NCI-H1436 treated with DMSO at 0.1 percent for 48 hours (cell line): ENCODE measurements around the gene XRCC5.

Experiments
- DNase-seq: peaks from one replicate; lab custom pipeline; 2025; lab: John Stamatoyannopoulos, UW

XRCC5 gene

DNA sequence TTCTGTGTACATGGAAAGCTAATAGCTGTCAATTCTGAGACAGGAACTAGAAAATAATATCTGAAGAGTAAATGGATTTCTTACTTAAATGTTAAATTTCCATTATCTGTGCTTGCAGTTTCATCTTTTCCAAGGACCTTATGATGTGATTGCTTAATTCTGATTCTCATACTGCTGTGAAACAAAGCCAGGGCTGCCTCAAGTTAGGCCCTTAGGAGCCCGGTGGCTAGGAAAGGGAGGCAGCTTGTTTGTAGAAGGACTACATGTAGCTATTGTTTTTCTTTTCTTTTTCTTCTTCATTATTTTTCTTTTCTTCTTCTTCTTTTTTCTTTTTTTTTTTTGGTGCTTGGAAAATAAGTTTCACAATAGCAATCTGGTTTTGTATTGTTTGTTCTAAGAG is 50.5 kb downstream of the XRCC5 start:
- no peak for DNase-seq

DNA sequence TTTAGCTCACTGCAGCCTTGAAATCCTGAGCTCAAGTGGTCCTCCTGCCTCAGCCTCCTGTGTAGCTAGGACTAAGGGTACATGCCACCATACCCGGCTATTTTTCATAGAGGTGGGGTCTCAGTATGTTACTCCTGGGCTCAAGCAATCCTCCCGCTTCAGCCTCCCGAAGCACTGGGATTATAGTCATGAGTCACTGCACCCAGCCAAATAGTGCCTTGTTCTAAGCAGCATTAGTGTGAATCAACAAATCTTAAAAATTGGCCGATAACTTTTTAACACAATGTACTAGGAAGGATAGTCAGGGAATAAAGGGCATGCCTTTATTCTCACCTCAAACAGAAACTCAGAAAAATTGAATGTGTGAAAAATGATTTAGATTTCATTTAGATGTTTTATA is 51.6 kb downstream of the XRCC5 start:
- DNase-seq: no peak

DNA sequence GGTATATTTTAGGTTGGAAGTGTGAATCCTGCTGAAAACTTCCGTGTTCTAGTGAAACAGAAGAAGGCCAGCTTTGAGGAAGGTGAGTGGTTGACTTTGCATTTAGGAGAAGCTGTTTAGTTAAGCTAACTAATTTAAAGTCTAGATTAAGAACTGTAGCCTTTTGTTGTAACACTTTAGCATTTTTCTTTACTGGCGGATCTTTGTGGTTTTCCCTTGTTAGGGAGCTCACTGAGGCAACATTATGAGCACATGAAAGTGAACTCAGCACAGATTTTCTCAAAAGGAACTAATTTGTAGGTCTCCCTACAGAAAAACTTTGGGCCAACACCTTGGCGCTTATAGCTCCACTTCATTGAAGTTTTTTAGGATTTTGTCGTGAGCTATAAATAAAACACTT is 52.8 kb downstream of the XRCC5 start:
- no peak for DNase-seq

DNA sequence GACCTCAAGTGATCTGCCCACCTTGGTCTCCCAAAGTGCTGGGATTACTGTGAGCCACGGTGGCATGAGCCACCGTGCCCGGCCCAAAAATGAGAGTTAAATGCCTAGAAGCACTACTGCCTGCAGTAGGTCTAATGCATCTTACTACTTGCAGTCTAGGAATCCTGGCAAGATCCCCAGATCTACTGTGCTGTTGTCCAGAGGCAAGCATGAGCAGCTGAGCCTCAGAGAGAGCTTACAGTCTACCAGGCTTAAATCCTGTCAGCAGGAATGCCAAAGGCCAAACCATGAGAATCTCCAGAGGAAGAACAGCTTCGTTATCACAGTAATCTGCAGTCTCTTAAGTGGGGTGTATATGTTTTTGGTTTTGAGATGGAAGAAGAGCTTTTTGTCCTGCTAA is 54.4 kb downstream of the XRCC5 start:
- DNase-seq: no peak

DNA sequence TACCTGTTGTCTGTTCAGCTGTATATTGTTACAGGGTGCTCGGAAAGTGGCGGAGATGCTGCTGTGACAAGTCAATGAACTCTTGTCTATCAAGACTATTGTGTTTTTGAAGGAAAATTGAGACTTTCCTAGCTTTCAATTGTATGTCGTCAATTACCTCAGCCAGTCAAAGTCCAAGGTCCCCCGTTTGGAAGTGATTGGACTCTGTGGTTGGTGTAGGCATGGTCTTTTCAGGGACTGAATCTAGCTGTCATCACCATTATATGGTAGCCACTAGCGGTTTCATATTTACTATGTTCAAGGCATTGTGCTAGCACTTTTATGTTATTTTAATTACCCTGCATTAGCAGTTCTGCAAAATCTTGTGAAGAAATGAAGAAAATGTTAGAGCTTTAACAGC is 54.9 kb downstream of the XRCC5 start:
- DNase-seq: no peak

DNA sequence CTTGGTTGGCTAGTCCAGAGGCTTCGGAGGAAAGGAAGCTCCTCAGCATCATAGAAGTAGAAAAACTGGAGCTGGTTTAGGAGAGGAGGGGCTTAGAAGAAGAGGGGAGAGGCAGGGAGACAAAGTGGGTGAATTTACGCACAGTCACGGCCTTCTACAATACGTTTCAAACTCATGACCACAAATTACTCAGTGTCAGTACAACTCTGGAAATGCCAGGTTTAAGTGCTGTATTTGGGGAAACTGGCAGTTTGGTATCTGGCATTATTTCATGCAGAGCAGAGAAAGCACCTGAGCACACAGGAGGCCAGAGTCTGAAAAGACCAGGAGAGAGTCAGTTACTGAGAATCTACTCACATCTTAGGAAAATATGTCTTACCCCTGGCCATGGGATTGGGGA is 55.4 kb downstream of the XRCC5 start:
- no peak for DNase-seq

DNA sequence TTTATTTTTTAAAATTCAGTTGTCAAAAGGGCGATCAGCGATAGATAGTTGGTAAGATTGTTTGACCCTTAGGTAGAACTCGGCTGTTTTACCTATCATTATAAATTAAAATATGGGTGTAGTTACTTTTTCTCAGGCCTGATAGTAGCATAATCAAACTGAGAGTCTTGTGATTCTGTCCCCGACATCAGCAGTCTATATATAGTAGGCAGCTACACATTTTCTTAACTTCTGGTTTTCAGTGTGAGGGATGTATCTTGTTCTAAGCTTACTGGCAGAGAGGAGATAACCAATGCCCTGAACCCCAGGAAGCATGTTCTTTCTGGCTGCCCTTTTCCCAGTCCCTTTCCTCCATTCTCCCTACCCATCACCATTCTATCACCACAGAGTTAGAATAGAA is 56.6 kb downstream of the XRCC5 start:
- no peak for DNase-seq

DNA sequence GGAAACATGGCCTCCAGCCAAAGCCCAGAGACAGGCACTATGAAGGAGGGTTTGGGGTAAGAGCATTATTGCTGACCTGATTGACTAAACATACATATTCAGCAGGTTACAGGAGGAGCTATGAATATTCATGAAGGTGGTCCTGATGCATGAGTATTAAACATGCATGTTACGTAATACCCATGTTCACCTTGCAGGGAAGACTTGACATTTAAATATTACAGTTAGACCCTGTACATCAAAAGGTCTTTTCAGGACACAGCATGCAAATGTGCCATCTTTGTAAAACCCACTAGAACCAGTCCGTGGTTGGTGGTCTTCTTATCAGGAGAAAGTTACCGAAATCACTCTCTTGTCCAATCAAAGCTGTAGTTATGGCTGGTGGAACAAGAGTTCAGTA is 59.9 kb downstream of the XRCC5 start:
- DNase-seq: no peak

DNA sequence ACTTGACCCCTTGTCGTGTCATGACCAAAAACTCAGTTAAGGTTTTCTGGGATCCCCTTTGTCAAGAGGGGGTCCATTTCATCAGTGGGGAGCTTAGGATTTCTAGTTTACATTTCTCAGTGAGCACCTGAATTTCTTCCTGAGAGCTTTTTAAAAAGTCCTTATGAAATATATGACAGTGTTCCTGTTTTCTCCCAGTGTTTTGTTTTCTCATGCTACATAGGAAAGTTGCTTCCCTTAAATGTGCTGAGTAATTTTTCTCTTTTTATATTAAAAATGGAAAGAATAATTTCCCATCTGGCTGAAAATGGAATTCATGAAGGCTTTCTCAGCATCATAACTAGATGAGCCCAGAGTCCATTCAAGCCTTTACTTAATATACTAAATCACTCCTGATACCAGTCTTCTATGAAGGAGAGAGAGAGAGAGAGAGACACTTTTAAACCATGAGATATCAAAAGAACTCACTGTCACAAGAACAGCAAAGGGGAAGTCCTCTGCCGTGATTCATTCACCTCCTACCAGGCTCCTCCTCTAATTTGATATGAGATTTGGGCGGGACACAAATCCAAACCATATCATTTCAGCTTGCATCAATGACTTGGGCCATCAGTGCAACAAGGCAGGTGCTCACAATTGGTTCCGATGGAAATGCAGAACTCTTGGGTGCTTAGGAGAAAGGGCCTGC is 61.1 kb downstream of the XRCC5 start:
- DNase-seq: peak; percentile 25

DNA sequence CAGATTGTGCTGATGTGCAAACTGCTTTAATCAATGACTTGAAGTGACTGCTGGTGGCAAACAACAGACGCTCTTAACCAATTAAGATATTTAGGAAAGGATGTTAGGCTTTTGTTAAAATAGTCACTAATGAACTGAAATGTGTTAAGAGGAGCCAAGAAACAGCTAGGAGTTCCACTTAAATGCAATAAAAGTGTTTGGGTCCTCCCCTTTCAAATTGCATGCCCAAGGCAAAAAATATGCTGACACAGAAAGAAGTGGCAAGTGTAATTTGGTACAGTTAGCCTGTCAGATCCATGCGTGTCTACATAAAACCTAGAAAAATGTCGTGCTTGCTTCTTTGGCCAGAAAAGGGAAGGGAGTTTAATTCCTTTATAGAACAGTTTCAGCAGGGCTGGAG is 61.9 kb downstream of the XRCC5 start:
- peak; percentile 53 for DNase-seq

DNA sequence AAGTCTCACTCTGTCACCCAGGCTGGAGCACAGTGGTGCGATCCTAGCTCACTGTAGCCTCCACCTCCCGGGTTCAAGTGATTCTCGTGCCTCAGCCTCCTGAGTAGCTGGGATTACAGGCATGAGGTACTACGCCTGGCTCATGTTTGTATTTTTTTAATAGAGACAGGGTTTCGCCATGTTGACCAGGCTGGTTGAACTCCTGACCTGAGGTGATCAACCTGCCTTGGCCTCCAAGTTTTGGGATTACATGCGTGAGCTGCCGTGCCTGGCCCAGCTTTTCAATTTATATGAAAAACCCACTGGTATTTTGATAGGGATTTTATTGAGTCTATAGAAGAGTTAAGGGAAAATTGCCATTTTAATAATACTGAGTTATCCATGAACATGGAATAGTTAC is 63.3 kb downstream of the XRCC5 start:
- DNase-seq: no peak

DNA sequence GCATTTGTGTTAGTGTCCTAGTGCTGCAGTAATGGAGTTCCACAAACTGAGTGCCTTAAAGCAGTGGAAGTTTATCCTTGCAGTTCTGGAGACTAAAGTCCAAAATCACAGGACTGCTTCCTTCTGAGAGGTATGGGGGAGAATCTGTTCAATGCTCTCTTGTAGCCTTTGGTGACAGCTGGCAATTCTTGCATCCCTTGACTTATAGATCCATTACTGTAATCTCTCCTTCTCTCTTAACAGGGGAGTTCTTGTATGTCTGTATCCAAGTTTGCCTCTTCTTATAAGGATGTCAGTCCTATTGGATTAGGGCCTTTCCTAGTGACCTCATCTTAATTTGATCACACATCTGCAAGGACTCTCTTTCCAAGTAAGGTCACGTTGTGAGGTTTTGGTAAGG is 69.9 kb downstream of the XRCC5 start:
- no peak for DNase-seq

DNA sequence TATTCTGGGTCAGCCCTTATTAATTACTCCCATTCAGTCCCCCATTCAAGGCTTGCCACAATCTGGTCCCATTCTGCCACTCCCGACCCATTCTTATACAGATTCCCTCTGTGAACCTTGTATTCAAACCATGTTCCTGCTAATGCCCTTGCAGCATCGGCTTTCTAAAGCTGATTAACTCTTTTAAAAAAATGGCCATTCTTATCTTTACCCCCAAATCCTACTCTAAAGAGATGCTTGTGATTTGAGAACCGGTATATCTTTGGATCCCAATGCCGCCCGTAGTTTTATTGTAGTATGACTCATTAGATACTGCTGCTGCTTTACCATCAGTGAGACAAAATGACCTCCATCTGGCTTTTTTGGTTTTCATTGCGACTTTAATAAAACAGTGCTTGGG is 72.2 kb downstream of the XRCC5 start:
- no peak for DNase-seq

DNA sequence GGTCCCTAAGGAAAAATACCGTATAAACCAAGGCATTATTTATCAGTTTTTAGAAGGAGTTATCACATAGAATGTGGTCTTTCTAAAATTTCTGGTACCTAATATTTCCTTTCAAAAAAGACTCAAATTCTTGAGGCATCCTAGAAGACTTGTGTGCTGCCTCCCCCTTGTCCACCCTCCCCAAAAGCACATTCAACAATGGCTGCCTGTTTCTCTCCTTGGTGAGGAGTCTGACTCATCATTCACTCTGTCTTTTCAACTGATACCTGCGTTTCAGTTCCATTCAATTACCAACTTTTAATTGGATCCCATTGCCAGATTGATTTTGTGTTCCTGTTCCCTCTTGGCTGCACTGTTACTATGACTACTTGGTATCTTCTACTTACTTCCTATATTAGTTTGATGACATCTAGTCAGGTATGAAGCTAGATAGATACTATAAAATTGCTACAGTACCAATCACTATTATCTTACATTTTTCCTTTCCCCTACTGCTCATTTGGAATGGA is 72.9 kb downstream of the XRCC5 start:
- DNase-seq: no peak

DNA sequence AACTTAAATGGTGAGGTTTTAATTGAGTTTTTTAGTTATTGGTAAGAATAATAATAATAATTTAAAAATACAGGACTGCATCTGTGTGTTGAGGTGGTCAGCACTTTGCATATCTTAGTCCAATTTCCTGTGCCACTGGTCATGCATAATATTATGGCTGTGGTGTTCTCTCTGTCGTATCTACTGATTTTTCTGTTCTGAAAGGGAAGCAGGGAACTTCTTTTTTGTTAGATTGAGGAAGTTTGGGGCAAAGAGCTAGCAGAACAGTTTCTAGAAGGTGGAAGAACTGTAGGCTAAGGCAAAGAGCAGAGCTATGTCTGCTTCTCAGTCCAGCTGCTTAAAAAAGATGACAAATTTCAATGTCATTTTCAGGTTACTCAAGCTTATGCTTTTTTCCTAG is 74.3 kb downstream of the XRCC5 start:
- no peak for DNase-seq

DNA sequence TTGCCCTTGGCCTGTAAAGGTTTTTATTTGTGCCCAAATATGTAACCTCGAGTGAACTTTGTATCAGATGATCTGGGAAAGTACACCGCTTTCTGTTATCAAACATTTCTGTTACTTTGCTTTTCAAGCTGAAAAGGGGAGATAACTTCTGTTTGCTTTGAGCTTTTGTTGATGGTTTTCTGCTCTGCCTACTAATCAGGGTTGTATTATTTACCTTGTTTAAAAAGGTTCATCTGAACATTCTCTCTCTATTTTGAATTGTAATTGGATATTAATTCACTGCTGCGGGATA is 79.4 kb downstream of the XRCC5 start:
- no peak for DNase-seq

DNA sequence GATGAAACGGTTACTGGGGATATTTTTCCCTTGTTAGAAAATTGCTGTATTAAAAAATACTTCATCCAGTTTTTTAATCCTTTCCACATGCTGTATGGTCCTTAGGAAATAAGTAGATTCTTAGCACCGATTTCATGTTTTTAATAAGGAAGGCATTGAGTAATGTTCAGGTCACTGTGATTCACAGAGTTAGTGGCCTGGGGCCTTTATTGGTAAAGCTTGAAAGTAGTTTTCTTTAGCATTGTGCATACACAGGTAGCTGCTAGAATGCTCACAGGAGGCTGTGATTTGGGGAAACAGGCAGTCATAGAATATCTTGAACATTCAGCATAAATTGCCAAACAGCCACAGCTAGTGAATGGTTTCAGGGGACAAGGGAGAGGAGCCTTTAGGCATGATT is 79.8 kb downstream of the XRCC5 start:
- no peak for DNase-seq

DNA sequence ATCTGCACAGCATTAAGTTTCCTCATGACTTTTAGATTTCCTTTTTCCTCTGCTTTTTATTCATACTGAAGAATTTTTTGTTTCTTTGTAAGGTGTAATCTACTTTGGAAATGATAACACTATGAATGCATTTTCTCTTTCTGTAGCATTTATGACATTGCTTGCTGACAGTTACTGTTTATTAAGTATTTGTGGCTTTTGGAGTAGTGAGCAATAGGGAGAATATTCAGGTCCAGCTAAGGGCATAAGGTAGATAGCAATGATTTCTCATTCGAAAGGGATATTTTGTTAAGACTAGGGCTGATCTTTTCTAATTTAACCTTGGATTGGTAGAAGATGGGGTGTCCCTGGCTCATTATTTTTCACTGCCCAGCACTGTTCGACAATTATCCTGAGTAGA is 80.3 kb downstream of the XRCC5 start:
- no peak for DNase-seq

DNA sequence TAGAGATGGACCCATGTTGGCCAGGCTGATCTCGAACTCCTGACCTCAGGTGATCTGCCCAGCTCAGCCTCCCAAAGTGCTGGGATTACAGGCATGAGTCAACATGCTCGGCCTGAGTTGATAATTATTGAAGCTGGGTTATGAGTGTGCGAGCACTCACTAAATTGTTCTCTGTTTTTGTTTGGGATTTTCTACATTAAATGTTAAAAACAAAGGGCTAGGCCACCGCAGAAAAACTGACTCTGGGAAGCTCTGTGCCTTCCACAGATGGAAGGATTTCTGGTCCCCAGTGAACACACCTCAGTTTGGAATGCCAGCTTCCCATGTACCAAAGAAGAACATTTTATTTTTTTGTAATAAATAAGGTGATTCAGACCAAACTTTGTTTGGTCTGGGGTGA is 83.0 kb downstream of the XRCC5 start:
- no peak for DNase-seq

DNA sequence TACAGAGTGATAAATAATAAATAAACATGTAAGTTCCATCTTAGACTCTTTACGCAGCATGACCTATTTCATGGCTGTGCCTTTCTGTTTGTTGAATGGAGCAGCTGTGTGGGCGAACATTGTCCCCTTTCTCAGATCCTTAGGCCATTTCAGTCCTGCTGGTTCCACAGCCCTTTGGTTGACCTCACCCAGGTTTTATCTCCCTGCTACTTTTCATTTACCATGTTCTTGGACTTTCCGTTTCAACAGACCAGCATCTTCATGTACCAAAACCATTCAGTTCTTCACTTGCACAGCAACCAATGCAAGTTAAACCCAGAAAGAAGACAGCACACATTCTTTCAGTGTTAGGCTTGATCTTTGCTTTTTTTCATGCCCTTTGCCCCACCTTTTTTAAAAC is 83.8 kb downstream of the XRCC5 start:
- DNase-seq: no peak

DNA sequence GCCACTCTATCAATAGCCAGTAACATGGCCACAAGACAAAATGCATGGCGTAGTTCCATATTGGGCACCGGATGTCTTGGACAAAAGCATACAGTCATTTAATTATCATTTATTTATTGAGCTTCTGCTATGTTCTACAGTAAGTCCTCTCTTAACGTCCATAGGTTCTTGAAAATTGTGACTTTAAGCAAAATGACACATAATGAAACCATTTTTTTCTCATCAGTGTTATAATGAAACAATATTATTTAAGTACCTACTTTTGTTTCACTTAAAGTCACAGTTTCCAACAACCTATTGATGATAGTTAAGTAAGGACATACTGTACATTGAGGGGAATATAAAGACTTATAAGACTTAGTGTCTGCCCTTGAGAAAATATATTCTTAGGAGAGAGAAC is 84.9 kb downstream of the XRCC5 start:
- no peak for DNase-seq

DNA sequence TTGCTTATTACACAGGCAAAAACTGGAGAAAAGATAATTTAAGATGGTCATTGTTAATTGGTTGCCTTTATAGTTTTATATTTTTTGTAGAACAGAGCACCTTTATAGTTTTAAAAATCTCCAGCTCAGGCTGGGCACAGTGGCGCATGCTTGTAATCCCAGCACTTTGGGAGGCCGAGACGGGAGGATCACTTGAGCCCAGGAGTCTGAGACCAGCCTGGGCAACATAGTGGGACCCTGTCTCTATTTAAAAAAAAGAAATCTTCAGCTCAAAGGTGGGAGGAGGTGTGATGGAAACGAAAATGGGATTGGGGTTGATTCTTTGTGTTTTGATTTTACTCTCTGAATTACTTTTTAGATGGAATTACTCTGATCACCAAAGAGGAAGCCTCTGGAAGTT is 85.4 kb downstream of the XRCC5 start:
- no peak for DNase-seq

DNA sequence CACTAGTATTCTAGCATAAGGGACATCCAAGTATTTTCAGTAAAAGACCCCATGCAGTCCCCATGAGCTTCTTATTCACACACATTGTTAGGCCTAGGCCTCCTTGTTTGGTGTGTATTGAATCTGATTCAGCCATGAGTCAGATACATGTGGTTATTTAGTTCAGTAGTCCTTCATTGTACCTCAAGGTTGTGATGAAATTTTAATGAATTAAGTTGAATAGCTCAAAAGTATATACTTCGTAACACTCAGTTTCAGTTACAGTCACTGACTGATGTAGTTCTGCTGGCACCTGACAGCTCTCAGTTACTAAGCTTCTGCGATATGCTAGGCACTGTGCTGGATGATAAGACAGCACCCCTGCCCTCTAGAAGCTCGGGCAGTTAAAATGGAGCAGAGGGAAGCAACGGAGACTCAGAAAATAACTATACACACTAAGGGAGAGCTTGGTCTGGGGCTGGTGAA is 86.4 kb downstream of the XRCC5 start:
- DNase-seq: no peak

DNA sequence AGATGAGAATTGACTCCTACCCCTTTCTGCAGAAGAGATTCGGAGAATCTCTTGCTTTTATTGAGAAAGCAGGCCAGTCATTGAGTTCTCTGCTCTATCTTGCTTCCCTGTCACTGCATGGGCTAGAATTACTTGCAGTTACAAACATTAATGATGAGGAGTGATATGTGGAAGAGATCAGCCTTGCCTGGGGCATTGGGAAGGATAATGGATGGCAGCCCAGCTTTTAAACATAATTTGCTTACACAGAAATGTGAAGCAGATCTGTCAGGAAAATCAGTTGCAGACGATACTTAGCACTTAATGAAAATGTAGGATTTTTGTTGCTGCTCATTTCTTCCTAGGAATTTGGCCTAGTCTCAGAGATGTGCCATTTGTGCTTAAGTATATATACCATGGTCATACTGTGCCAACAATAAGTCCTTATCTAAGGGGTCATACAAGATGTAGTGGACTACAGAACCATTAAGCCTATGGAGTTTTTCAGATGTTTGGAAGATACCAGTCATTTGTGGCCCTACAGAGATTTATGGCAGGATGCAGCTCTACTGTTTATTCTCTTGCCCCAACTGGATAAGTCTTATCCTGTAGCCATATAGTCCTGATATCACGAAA is 92.7 kb downstream of the XRCC5 start:
- DNase-seq: no peak
